ENCODE results near the gene ADARB2. TPM values are rescaled to one million over a fixed set of nuclear protein-coding genes. Genes with fewer than 3 reads are reported as not detected.

ADARB2 gene
- total RNA-seq, 2 donors from 2014 or later, result 1.1 to 1.8 TPM

GRCh38 chr10:1732564-1732996, 4.7 kb downstream of the ADARB2 start:
- DNase-seq, result no peak
- Histone ChIP-seq H3K27ac (ENCODE audit: low read depth, low read length) (no peak overlapping the region), H3K9ac (ENCODE audit: extremely low read depth, low read length, poor library complexity, severe bottlenecking) (no peak overlapping the region), H3K36me3 (ENCODE audit: control insufficient read depth, insufficient read depth, low read length) (no peaks in the 10 kb centered on the region), H3K4me3 (ENCODE audit: low read length) (no peak overlapping the region), H3K4me1 (ENCODE audit: control insufficient read depth, insufficient read depth, low read length) (no peaks in the 10 kb centered on the region), H3K27me3 (ENCODE audit: control insufficient read depth, insufficient read depth, low read length, poor library complexity, severe bottlenecking) (peaks cover 31% of the 10 kb centered on the region), H3K9me3 (ENCODE audit: control insufficient read depth, low read length) (no peaks in the 10 kb centered on the region)
- H3K27me3 Mint-ChIP-seq (ENCODE audit: insufficient read depth), result peaks cover 40% of the 10 kb centered on the region
- H3K9me3 Mint-ChIP-seq, result no peaks in the 10 kb centered on the region
- H3K27ac Mint-ChIP-seq, result no peak overlapping the region
- no peaks in the 10 kb centered on the region for H3K36me3 Mint-ChIP-seq (ENCODE audit: low read depth)
- 83 to 92% methylated on average over 11 to 17 of the region's 17 CpGs for WGBS, 2 experiments (ENCODE audit: insufficient coverage in 1 of 2, insufficient read length in 1 of 2)
- H3K4me3 Mint-ChIP-seq, result no peak overlapping the region
- H3K4me1 Mint-ChIP-seq, result peaks cover 9% of the 10 kb centered on the region
- TF ChIP-seq CTCF (conservative IDR thresholded peaks at IDR 0.05), result no peak

GRCh38 chr10:1731592-1731991, 5.7 kb downstream of the ADARB2 start:
- Histone ChIP-seq H3K36me3 (ENCODE audit: control insufficient read depth, insufficient read depth, low read length) (no peaks in the 10 kb centered on the region), H3K27ac (ENCODE audit: low read depth, low read length) (no peak overlapping the region), H3K9ac (ENCODE audit: extremely low read depth, low read length, poor library complexity, severe bottlenecking) (no peak overlapping the region), H3K9me3 (ENCODE audit: control insufficient read depth, low read length) (no peaks in the 10 kb centered on the region), H3K4me1 (ENCODE audit: control insufficient read depth, insufficient read depth, low read length) (no peaks in the 10 kb centered on the region), H3K4me3 (ENCODE audit: low read length) (no peak overlapping the region), H3K27me3 (ENCODE audit: control insufficient read depth, insufficient read depth, low read length, poor library complexity, severe bottlenecking) (peaks cover 27% of the 10 kb centered on the region)
- no peaks in the 10 kb centered on the region for H3K36me3 Mint-ChIP-seq (ENCODE audit: low read depth)
- no peak for DNase-seq
- no peaks in the 10 kb centered on the region for H3K9me3 Mint-ChIP-seq
- no peak for TF ChIP-seq CTCF (conservative IDR thresholded peaks at IDR 0.05)
- H3K27ac Mint-ChIP-seq, result no peak overlapping the region
- H3K4me3 Mint-ChIP-seq, result no peak overlapping the region
- H3K27me3 Mint-ChIP-seq (ENCODE audit: insufficient read depth), result peaks cover 30% of the 10 kb centered on the region
- peaks cover 9% of the 10 kb centered on the region for H3K4me1 Mint-ChIP-seq
- 74 to 100% methylated on average over 1 to 6 of the region's 6 CpGs for WGBS, 2 experiments (ENCODE audit: insufficient coverage in 1 of 2, insufficient read length in 1 of 2)

GRCh38 chr10:1729751-1730150, 7.6 kb downstream of the ADARB2 start:
- H3K27me3 Mint-ChIP-seq (ENCODE audit: insufficient read depth), result peaks cover 12% of the 10 kb centered on the region
- Histone ChIP-seq H3K9me3 (ENCODE audit: control insufficient read depth, low read length) (no peaks in the 10 kb centered on the region), H3K4me1 (ENCODE audit: control insufficient read depth, insufficient read depth, low read length) (no peaks in the 10 kb centered on the region), H3K36me3 (ENCODE audit: control insufficient read depth, insufficient read depth, low read length) (no peaks in the 10 kb centered on the region), H3K27ac (ENCODE audit: low read depth, low read length) (no peak overlapping the region), H3K4me3 (ENCODE audit: low read length) (no peak overlapping the region), H3K27me3 (ENCODE audit: control insufficient read depth, insufficient read depth, low read length, poor library complexity, severe bottlenecking) (peaks cover 9% of the 10 kb centered on the region), H3K9ac (ENCODE audit: extremely low read depth, low read length, poor library complexity, severe bottlenecking) (no peak overlapping the region)
- no peak for DNase-seq
- peaks cover 2% of the 10 kb centered on the region for H3K4me1 Mint-ChIP-seq
- no peak overlapping the region for H3K4me3 Mint-ChIP-seq
- no peak overlapping the region for H3K27ac Mint-ChIP-seq
- 89 to 100% methylated on average over 1 to 3 of the region's 3 CpGs for WGBS, 2 experiments (ENCODE audit: insufficient coverage in 1 of 2, insufficient read length in 1 of 2)
- no peaks in the 10 kb centered on the region for H3K36me3 Mint-ChIP-seq (ENCODE audit: low read depth)
- TF ChIP-seq CTCF (conservative IDR thresholded peaks at IDR 0.05), result no peak
- no peaks in the 10 kb centered on the region for H3K9me3 Mint-ChIP-seq
